IMR-90 (cell line): ENCODE results near the gene TAF1B. TPM values are rescaled to one million over a fixed set of nuclear protein-coding genes. Genes with fewer than 3 reads are reported as not detected.

Source experiments
- ATAC-seq: fragments of 200-7000 bp; cut with Tn5 transposase; 2 replicates; pipeline ENCODE4 v1.9.1; 2020; ENCODE audit warnings: low read depth, mild to moderate bottlenecking, moderate library complexity
- BruUV-seq: library from RNA; stranded (reverse); fragments of 400-500 nt; replicated peaks from 2 replicates; lab custom pipeline; 2021; lab: Mats Ljungman, UMichigan
- CTCF ChIA-PET: fragments of 300-600 bp; formaldehyde crosslinking; extraction: SDS; loops from one replicate; lab custom pipeline; 2021; ENCODE audit warnings: antibody characterized with exemption; lab: Yijun Ruan, JAX
- POLR2A ChIA-PET: fragments of 300-600 bp; sonication (Branson Sonifier 250); formaldehyde crosslinking; loops from one replicate; lab custom pipeline; 2022; ENCODE audit warnings: antibody characterized with exemption; ENCODE audit not compliant: unreplicated experiment; lab: Charles Lee
- DNase-seq: peaks from one replicate; pipeline ENCODE4 v3.0.0; 2013
- H2AFZ ChIP-seq: replicated peaks from 2 replicates; pipeline ENCODE3; 2013; ENCODE audit warnings: low read length, mild to moderate bottlenecking; ENCODE audit not compliant: poor library complexity
- H2AK5ac ChIP-seq: 2 replicates; pipeline ENCODE4 v1.6.1; 2013; ENCODE audit warnings: low read depth, low read length, inconsistent platforms
- H2AK9ac ChIP-seq: replicated peaks from 2 replicates; pipeline ENCODE3; 2013; ENCODE audit warnings: mild to moderate bottlenecking, low read depth, low read length, moderate library complexity; ENCODE audit not compliant: poor library complexity
- H2BK120ac ChIP-seq: 2 replicates; pipeline ENCODE4 v1.6.1; 2013; ENCODE audit warnings: low read depth, low read length, inconsistent platforms
- H2BK15ac ChIP-seq: 3 replicates; pipeline ENCODE4 v1.6.1; 2013; ENCODE audit warnings: low read depth, low read length, inconsistent platforms
- H2BK20ac ChIP-seq: 2 replicates; pipeline ENCODE4 v1.6.1; 2013; ENCODE audit warnings: low read depth, mild to moderate bottlenecking, inconsistent platforms, low read length, moderate library complexity
- H2BK5ac ChIP-seq: 2 replicates; pipeline ENCODE4 v1.6.1; 2013; ENCODE audit warnings: mild to moderate bottlenecking, low read depth, low read length, inconsistent platforms; ENCODE audit not compliant: poor library complexity, severe bottlenecking
- H3K14ac ChIP-seq: replicated peaks from 2 replicates; pipeline ENCODE4 v1.6.1; 2013; ENCODE audit warnings: low read depth, low read length, inconsistent platforms
- H3K18ac ChIP-seq: 2 replicates; pipeline ENCODE4 v1.6.1; 2013; ENCODE audit warnings: low read depth, low read length, control low read depth
- H3K23ac ChIP-seq: 2 replicates; pipeline ENCODE4 v1.6.1; 2013; ENCODE audit warnings: low read depth, low read length, inconsistent platforms
- H3K27ac ChIP-seq: 2 replicates; pipeline ENCODE4 v1.5.1; 2013; ENCODE audit warnings: mild to moderate bottlenecking, control low read depth, low read length; ENCODE audit not compliant: insufficient read depth
- H3K27me3 ChIP-seq: 2 replicates; pipeline ENCODE4 v1.6.1; 2013; ENCODE audit warnings: low read length; ENCODE audit not compliant: control insufficient read depth, insufficient read depth
- H3K36me3 ChIP-seq: 2 replicates; pipeline ENCODE4 v1.6.1; 2013; ENCODE audit warnings: low read length, mixed read lengths; ENCODE audit not compliant: control insufficient read depth, insufficient read depth
- H3K4ac ChIP-seq: 2 replicates; pipeline ENCODE4 v1.6.1; 2013; ENCODE audit warnings: low read depth, low read length, inconsistent platforms
- H3K4me1 ChIP-seq: 2 replicates; pipeline ENCODE4 v1.6.1; 2013; ENCODE audit warnings: low read length, mixed read lengths; ENCODE audit not compliant: control insufficient read depth, insufficient read depth
- H3K4me2 ChIP-seq: 2 replicates; pipeline ENCODE4 v1.6.1; 2013; ENCODE audit warnings: low read depth, mild to moderate bottlenecking, control low read depth, low read length, moderate library complexity
- H3K4me3 ChIP-seq: 2 replicates; pipeline ENCODE4 v1.5.1; 2013; ENCODE audit warnings: low read depth, mild to moderate bottlenecking, control low read depth, low read length, moderate library complexity; ENCODE audit not compliant: insufficient read depth
- H3K56ac ChIP-seq: 2 replicates; pipeline ENCODE4 v1.6.1; 2013; ENCODE audit warnings: low read length, inconsistent platforms; ENCODE audit not compliant: insufficient read depth; ENCODE audit errors: extremely low read depth
- H3K79me1 ChIP-seq, 2 experiments: 2 replicates each; pipeline ENCODE4 v1.6.1; 2013; ENCODE audit warnings: low read length in 2 of 2, inconsistent platforms in 1 of 2, low read depth in 1 of 2
- H3K9ac ChIP-seq: 2 replicates; pipeline ENCODE4 v1.6.1; 2013; ENCODE audit warnings: low read depth, low read length, control low read depth
- H3K9me1 ChIP-seq: 2 replicates; pipeline ENCODE4 v1.6.1; 2013; ENCODE audit warnings: low read length, inconsistent platforms; ENCODE audit not compliant: insufficient read depth
- H3K9me3 ChIP-seq: 2 replicates; pipeline ENCODE4 v1.6.1; 2013; ENCODE audit warnings: low read length; ENCODE audit not compliant: control insufficient read depth, insufficient read depth
- H4K20me1 ChIP-seq: 2 replicates; pipeline ENCODE4 v1.6.1; 2013; ENCODE audit warnings: low read length, inconsistent platforms; ENCODE audit not compliant: insufficient read depth
- H4K5ac ChIP-seq: 2 replicates; pipeline ENCODE4 v1.6.1; 2013; ENCODE audit warnings: mild to moderate bottlenecking, low read depth, low read length, control low read depth
- H4K8ac ChIP-seq, 2 experiments: 2 replicates each; pipeline ENCODE4 v1.6.1; 2013; ENCODE audit warnings: low read depth in 2 of 2, low read length in 2 of 2, control low read depth in 1 of 2, inconsistent platforms in 1 of 2
- H4K91ac ChIP-seq: 2 replicates; pipeline ENCODE4 v1.6.1; 2013; ENCODE audit warnings: low read depth, low read length, inconsistent platforms; ENCODE audit not compliant: insufficient read depth
- BHLHE40 ChIP-seq: fragments of 150-350 bp; IDR thresholded peaks from 2 replicates; pipeline ENCODE4 v1.6.1; 2016; ENCODE audit warnings: mild to moderate bottlenecking, low read depth, low read length
- CTCF ChIP-seq: conservative IDR thresholded peaks from 2 replicates; pipeline ENCODE4 v1.5.1; 2012; ENCODE audit warnings: mild to moderate bottlenecking, low read depth, low read length, improper control_type of control experiment
- ELK1 ChIP-seq: fragments of 150-350 bp; IDR thresholded peaks from 2 replicates; pipeline ENCODE4 v1.6.1; 2016; ENCODE audit warnings: low read depth, mild to moderate bottlenecking, low read length, moderate library complexity, borderline replicate concordance
- FOS ChIP-seq: fragments of 150-350 bp; IDR thresholded peaks from 2 replicates; pipeline ENCODE4 v1.6.1; 2016; ENCODE audit warnings: low read depth, low read length
- NFE2L2 ChIP-seq: fragments of 150-350 bp; IDR thresholded peaks from 2 replicates; pipeline ENCODE4 v1.6.1; 2016; ENCODE audit warnings: low read depth, mild to moderate bottlenecking, low read length
- RCOR1 ChIP-seq: IDR thresholded peaks from 2 replicates; pipeline ENCODE4 v1.6.1; 2012; ENCODE audit warnings: mild to moderate bottlenecking, low read length, improper control_type of control experiment; ENCODE audit not compliant: insufficient replicate concordance
- RFX5 ChIP-seq: IDR thresholded peaks from 2 replicates; pipeline ENCODE4 v1.8.0; 2012; ENCODE audit warnings: low read depth, mild to moderate bottlenecking, low read length, moderate library complexity
- USF2 ChIP-seq: fragments of 150-350 bp; IDR thresholded peaks from 2 replicates; pipeline ENCODE4 v1.6.1; 2017; ENCODE audit warnings: mild to moderate bottlenecking, antibody characterized with exemption, low read length, low read depth
- WGBS, 2 experiments: methylation state at CpG; one replicate each; pipeline versions ENCODE4 v1.1.5 to v1.1.7; 2013; ENCODE audit warnings: missing lambda C conversion rate in 2 of 2; ENCODE audit not compliant: insufficient read length in 1 of 2; ENCODE audit errors: extremely low coverage in 2 of 2; 5-methylcytosine and 5-hydroxymethylcytosine counted together
- dilution Hi-C: fragments of 300-500 bp; cut with HindIII; formaldehyde crosslinking; loops from one replicate; pipeline ENCODE4 v1.14.3; 2018; ENCODE audit warnings: low sequenced_read_pairs; ENCODE audit not compliant: unreplicated experiment
- in situ Hi-C: fragments of 300-500 bp; cut with MboI; formaldehyde crosslinking; loops from 3 replicates; pipeline ENCODE4 v1.14.3; 2019; ENCODE audit warnings: low sequenced_read_pairs, inconsistent platforms, mixed read lengths
- intact Hi-C: fragments of 100-400 bp; cut with micrococcal nuclease; formaldehyde crosslinking; loops from 2 replicates; pipeline ENCODE4 v1.10.0; 2022
- polyA plus RNA-seq, 3 experiments: library from polyadenylated mRNA; depleted of rRNA; stranded (reverse); fragments of >200 nt; gene quantifications; 2 replicates each; pipeline ENCODE4 v1.2.3, GENCODE V29; 2012; ENCODE audit warnings: low replicate concordance in 1 of 3
- total RNA-seq: library from RNA; depleted of rRNA; stranded (reverse); fragments of >200 nt; gene quantifications from 2 replicates; pipeline ENCODE4 v1.2.3, GENCODE V29; 2012

TAF1B gene
- total and polyA plus RNA-seq, 2 of the 4 experiments (the other 2 are of a cell fraction): 8.4 to 19.9 TPM

GRCh38 chr2:9814129-9814868 is 29.0 kb upstream of the TAF1B start (continued):
- no peak for TF ChIP-seq NFE2L2
- TF ChIP-seq RCOR1: no peak

- dilution Hi-C loops: no loop called here
- no peak overlapping the region for H2AK9ac ChIP-seq
- no peak overlapping the region for H4K8ac ChIP-seq
- no peaks in the 10 kb centered on the region for H4K20me1 ChIP-seq
- no peaks in the 10 kb centered on the region for H3K9me3 ChIP-seq
- intact Hi-C loops: no loop called here
- no peaks in the 10 kb centered on the region for H3K36me3 ChIP-seq
- H3K23ac ChIP-seq: no peak overlapping the region; the same call in 1 of the 2 replicates
- in situ Hi-C loops: loop anchor here (25.0 kb wide), 1 partner anchor 847 kb away; no protein-coding TSS in a partner anchor
- H3K27me3 ChIP-seq: peaks cover 3% of the 10 kb centered on the region
- H3K4me2 ChIP-seq: no peak overlapping the region
- ChIA-PET POLR2A (no interaction called here), CTCF (interaction anchor here (0.6 to 1.8 kb wide), 2 partner anchors 9 to 234 kb away, joined by 5 to 9 read pairs; no protein-coding TSS in a partner anchor)
- no peak for ATAC-seq
- no peaks in the 10 kb centered on the region for H3K79me1 ChIP-seq
- no peak overlapping the region for H3K56ac ChIP-seq
- H4K5ac ChIP-seq: no peak overlapping the region
- no peak overlapping the region; the same call in 1 of the 2 replicates for H3K14ac ChIP-seq
- no peak overlapping the region for H2AFZ ChIP-seq
- H3K4me3 ChIP-seq: no peak overlapping the region
- H2BK15ac ChIP-seq: no peak overlapping the region
- BruUV-seq: no TSS peak
- H4K91ac ChIP-seq: no peak overlapping the region
- WGBS, 2 experiments: no CpG with 5 or more reads among the region's 4 CpGs
- no peak overlapping the region; the same call in 1 of the 2 replicates for H3K4ac ChIP-seq
- H2BK20ac ChIP-seq: no peak overlapping the region
- H3K9me1 ChIP-seq: no peaks in the 10 kb centered on the region
- H3K9ac ChIP-seq: no peak overlapping the region
- H2BK5ac ChIP-seq: no peak overlapping the region
- H3K27ac ChIP-seq: no peak overlapping the region
- no peak overlapping the region for H2AK5ac ChIP-seq
- H3K18ac ChIP-seq: no peak overlapping the region
- no peak for DNase-seq
- H2BK120ac ChIP-seq: no peak overlapping the region
- peaks cover 3% of the 10 kb centered on the region; the same call in 1 of the 2 replicates for H3K4me1 ChIP-seq
- TF ChIP-seq RFX5: no peak
- TF ChIP-seq USF2: no peak
- no peak for TF ChIP-seq ELK1
- TF ChIP-seq RCOR1: no peak
- no peak for TF ChIP-seq BHLHE40
- TF ChIP-seq CTCF: no peak
- TF ChIP-seq FOS: no peak
- TF ChIP-seq NFE2L2: no peak
Observed at GRCh38 chr2:9815076-9815475, 28.2 kb upstream of the TAF1B start.
